AG09319 (cell line): ENCODE data around the gene BATF2.
"Not testable (repeated sequence)": the region's sequence is repeated elsewhere in the genome, so short reads cannot be mapped to it uniquely, and the experiment has no call there.

Experiments used
- DNase-seq: peaks from one replicate; pipeline ENCODE4 v3.0.0-alpha.2; 2010; ENCODE audit warnings: low read depth; ENCODE audit errors: extremely low read depth
- CTCF ChIP-seq: IDR thresholded peaks from 2 replicates; pipeline ENCODE4 v1.5.1; 2011; ENCODE audit warnings: low read depth, mild to moderate bottlenecking, inconsistent platforms, low read length, moderate library complexity

Gene BATF2

GRCh38 chr11:65013130-65013887 lies 16.5 kb upstream of the BATF2 start:
- peak; percentile 74 for TF ChIP-seq CTCF
- DNase-seq, result peak; percentile 68

GRCh38 chr11:65008873-65009272 lies 12.1 kb upstream of the BATF2 start:
- no peak for TF ChIP-seq CTCF
- DNase-seq, result no peak

- DNase-seq, result no peak
- no peak for TF ChIP-seq CTCF
These were observed 11.2 kb upstream of the BATF2 start for GRCh38 chr11:65008016-65008415.

- not testable (repeated sequence) for DNase-seq
These were observed 7.2 kb upstream of the BATF2 start for GRCh38 chr11:65003968-65004367.

GRCh38 chr11:65003282-65003681 lies 6.5 kb upstream of the BATF2 start:
- no peak for TF ChIP-seq CTCF
- no peak for DNase-seq

GRCh38 chr11:65002706-65003105 lies 5.9 kb upstream of the BATF2 start:
- TF ChIP-seq CTCF, result no peak
- DNase-seq, result no peak

GRCh38 chr11:64999478-64999877 lies 2.7 kb upstream of the BATF2 start:
- DNase-seq, result no peak
- no peak for TF ChIP-seq CTCF
